HG03103 (cell line): ENCODE data around the gene PSMB7.

Source experiments
- ATAC-seq: cut with Tn5 transposase; IDR thresholded peaks from one replicate; pipeline ENCODE4 v1.9.1; 2021; ENCODE audit warnings: low read depth; ENCODE audit not compliant: unreplicated experiment

Gene PSMB7

DNA sequence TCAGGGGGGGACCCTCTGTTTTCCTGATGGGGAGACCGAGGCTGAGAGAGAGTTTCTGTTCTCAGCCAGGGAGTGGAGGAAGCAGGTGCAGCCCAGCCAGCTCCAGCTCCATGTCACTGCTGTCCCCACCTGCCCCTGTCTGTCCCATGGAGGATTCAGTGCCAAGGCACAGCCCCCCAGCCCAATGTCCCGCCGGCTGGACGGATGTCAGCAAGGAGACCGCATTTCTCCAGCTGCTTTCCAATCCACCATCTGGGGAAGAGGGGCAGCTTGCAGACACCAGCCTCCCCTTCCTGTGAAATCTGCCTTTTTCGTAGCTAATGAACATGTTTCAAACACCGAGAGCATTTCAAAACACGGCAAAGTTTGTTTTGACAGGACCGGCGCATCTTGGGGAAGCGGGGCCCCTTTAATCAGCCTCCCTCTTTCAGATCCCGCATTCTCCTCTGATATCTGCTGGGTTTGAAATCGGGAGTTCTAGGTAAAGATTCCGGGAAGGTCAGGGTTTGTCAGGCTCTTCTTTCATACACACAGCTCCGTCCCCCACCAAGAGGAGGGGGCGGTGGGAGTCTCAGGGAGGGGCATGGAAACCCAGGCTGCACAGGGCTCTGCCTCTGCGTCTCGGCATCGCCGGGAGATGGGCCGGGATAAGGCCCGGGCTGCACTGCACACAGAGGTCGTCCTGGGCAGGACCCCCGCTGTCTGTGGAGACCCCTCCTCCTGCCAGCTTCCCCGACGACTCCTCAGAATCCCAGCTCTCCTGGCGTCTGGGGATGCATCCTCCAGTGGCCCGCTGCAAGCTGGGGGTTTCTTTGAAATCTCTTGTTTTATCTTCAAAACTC, 82.7 kb downstream of the PSMB7 start:
- ATAC-seq: no peak

DNA sequence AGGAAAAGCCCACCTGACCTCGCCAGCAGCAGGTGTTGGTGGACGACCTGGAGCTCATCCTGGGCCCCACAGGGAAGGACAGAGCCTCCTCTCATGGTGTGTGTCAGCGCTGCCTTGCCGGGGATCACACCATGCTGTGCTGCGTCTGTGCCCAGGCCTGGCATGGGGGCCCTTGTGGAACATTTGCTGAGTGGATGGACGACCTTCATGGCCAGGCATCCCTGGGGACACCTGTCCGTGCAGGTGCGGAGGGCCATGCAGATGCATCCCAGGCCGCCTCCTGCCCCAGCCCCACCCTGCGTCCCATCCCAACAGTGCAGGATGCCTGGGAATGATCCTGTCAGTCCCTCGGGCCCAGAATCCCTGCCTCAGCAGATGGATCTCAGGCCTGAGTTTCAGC, 83.7 kb downstream of the PSMB7 start:
- ATAC-seq: no peak

GRCh38 chr9:124330011-124330697, 85.1 kb downstream of the PSMB7 start:
- no peak for ATAC-seq

DNA sequence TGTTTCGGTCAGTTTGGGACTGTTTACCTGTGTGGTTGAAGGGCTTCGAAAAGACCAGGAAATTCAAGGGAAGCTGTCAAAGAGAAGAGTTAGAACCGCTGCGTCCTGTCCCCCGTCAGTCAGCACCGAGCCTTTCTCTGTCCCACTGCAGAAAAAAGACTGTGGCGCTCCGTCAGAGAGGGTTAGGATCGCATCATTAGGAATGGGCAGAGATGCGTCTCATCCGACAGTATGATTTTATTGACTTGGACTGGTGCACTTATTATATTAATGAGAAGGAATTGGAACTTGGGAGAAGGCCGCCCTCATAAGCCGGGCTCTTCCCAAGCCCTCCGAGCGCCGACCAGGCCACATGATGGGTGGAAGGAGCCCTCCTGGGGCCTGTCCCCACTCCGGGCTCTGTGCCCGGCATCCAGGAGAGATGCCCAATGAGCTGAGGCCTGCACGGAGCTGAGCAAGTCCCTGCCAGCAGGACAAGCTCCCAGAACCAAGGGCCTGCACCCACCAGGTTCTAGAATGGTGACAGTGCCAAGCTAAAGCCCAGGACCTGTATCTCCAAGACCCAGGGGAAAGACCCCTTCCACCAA, 85.9 kb downstream of the PSMB7 start:
- ATAC-seq: no peak

DNA sequence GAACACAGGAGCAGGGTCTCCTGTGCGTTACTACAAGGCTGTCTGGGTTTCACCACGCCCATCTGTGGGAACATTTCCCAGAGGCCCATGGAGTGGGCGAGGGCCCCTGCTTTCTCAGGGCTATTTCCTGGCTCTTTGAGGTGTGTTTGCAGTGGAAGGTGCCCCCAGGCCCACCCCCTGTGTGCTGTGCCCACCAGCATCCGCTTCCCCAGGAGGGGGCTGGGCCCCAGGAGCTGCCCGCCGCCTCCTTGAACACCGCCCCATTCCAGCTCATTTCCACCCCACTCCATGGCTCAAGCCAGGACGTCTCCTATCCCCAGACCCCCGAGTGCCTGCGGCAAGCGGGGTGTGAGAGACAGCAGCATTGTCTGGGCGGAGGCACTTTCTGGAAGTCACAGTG, 87.0 kb downstream of the PSMB7 start:
- no peak for ATAC-seq

DNA sequence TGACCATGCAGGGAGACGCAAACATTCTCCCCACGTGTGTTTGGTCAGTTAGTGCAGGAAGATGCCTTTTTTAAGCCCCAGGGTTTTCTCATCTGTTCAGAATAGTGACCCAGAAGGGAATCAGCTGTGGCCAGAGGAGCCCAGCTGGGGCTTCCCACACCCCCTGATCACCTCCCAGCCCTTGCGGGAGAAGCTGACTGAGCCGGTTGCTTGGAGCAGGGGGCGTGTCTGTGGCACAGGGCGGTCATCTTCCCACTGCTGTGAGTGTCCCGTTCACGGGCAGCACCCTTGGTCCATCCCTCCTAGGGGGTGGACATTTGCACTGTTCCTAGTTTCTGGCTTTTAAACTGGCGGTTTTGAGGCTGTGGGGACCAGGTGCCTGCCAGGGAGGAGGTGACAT, 87.8 kb downstream of the PSMB7 start:
- no peak for ATAC-seq

- no peak for ATAC-seq
Measured at GRCh38 chr9:124326378-124326777, 88.9 kb downstream of the PSMB7 start.

DNA sequence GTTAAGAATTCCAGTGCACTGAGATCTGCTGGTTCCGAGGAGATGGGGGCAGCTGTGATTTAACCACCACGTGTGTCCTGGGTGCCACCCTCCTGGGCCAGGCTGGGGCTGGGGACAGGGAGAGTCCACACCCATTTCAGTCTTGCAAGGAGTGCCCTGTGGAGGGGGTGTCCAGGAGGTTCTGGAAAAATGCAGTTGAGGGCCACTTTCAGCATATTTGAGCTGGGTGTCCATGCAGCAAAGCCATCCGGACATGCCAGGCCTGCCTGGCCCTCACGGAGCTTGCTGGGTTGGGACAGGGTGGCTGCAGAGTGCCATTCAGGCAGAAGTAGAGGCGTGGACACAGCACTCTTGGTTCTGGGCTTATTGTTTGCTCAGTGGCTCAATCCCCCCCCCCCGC, 89.4 kb downstream of the PSMB7 start:
- no peak for ATAC-seq

GRCh38 chr9:124323904-124324303, 91.3 kb downstream of the PSMB7 start:
- no peak for ATAC-seq

- ATAC-seq: no peak
Measured at GRCh38 chr9:124322618-124323432, 92.4 kb downstream of the PSMB7 start.

DNA sequence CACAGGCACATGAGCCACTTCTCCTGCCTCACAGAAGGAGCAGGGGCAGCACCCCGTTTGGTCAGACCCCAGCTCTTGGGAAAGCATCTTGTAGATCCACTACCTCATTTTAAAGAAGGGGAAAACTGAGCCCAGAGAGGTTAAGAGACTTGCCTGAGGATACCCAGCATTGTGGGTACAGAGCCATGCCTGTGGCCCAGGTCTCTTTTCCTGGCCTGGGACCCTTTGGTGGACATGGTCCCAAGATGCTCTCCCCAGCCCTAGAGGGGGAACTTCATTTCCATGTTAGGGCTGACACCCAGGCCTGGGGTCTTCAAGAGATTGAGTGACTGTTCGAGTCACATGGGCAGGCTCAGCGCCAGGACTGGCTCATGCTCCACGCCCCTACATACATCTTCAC, 93.3 kb downstream of the PSMB7 start:
- no peak for ATAC-seq

- no peak for ATAC-seq
Measured at GRCh38 chr9:124321416-124321815, 93.8 kb downstream of the PSMB7 start.

DNA sequence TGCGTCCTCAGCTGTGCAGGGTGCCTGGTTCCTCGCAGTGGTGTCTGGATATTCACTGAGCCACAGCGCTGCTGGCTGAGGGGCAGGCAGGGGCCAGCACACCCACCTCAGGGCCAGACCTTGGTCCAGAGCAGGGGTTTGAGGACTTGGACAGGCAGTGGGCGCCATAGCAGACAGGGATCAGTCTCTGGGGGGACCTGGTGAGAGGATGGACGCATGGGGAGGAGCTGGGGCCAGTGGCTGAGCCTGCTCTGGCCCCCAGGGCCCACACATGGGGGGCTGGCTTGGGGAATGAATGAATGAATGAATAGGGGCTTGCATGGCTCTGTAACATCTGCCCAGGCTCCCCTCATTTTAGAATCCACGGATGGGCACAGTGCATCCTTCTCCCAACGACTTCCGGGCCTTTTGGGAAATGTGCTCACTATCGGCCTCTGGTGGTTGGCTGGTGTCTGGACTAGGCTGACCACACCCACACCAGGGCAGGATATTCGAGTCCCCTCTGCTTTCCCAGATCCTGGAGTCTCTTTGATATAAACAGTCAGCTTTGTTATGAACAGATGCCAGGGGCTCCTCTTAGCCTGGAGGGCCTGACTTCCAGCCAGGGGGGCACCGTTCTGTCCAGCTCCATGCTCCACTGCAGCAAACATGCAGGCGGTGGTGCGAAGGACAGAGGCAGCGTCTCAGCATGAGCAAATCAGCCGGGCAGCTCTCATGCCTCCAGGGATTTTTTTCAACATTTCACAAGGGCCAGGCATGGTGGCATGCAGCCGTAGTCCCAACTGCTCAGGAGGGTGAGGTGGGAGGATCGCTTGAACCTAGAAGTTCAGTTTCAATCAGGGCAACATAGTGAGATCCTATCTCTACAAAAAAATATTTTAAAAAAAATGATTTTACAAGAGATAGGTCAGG, 94.9 kb downstream of the PSMB7 start:
- no peak for ATAC-seq

DNA sequence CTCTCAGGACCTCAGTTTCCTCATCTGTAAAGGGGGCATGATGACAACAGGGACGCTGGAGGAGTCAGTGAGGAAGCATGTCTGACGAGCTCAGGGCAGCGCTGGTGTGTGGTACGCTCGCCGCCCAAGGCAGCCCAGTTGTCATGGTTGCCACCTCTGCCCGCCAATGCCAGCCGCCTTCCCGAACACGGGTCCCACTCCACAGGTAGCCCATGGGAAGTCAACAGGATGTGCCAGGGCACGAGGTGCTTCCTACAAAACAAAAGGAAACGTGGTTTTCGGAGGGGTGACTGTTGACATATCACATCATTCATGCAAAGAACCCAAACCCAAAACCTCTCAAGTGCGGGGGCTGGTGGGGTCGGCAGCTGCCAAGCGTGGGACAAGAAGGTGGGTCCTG, 99.4 kb downstream of the PSMB7 start:
- no peak for ATAC-seq

- ATAC-seq: no peak
Measured at GRCh38 chr9:124313940-124314339, 101.3 kb downstream of the PSMB7 start.

GRCh38 chr9:124312290-124313265, 102.7 kb downstream of the PSMB7 start:
- no peak for ATAC-seq

GRCh38 chr9:124311283-124311682, 104.0 kb downstream of the PSMB7 start:
- no peak for ATAC-seq

DNA sequence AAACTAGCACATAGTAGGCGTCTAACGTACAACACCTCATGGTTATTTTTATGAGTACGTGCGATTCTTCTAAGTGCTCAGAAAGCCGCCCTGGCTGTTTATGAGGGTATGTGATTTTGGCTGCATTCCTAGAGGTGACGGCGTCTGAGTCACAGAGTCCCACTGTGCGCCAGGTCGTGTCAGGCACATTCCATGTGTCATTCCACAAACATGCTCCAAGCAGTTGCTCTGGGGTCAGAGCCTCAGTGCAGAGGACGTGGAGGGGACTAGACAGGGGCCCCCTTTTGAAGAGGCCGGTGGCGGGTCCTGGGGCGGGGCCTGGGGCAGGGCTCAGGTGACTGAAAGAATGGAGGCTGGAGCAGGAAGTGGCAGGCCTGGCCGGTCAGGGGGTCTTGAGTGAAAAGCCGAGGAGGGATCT, 105.6 kb downstream of the PSMB7 start:
- ATAC-seq: no peak
